NK-92 (cell line): ENCODE data around the gene MYO5A.

Experiments
- DNase-seq: peaks from one replicate; lab custom pipeline; 2025; ENCODE audit not compliant: unreplicated experiment; lab: John Stamatoyannopoulos, UW

The MYO5A gene

GRCh38 chr15:52263563-52264282 lies 265.0 kb downstream of the MYO5A start:
- no peak for DNase-seq

GRCh38 chr15:52262364-52262763 lies 266.3 kb downstream of the MYO5A start:
- DNase-seq, result no peak

GRCh38 chr15:52261498-52262242 lies 267.0 kb downstream of the MYO5A start:
- DNase-seq, result no peak

GRCh38 chr15:52261026-52261425 lies 267.7 kb downstream of the MYO5A start:
- no peak for DNase-seq

- no peak for DNase-seq
Observed at GRCh38 chr15:52259503-52259902, 269.2 kb downstream of the MYO5A start.

- no peak for DNase-seq
Observed at GRCh38 chr15:52258461-52258860, 270.2 kb downstream of the MYO5A start.

GRCh38 chr15:52257734-52258062 lies 271.0 kb downstream of the MYO5A start:
- no peak for DNase-seq
